ENCODE data around the gene SLC25A52. TPM values are rescaled to one million over a fixed set of nuclear protein-coding genes. Genes with fewer than 3 reads are reported as not detected.

SLC25A52 gene
- total RNA-seq = under 0.01 TPM in 1 of 2 replicates, not detected in the other

GRCh38 chr18:31760695-31761094 lies at the start of gene SLC25A52:
Gene SLC25A52, minus strand, starts transcription at chr18:31760880. Its CDS starts 219 bp downstream, at chr18:31760661.

Other genes starting within 250 kb of the SLC25A52 start
- not detected in 2 replicates for gene TTR, start 169.0 kb downstream of the SLC25A52 start, total RNA-seq
- 3.7 and 6.3 TPM in 2 replicates for gene B4GALT6, start 76.3 kb downstream of the SLC25A52 start, total RNA-seq
- 36.7 and 45.4 TPM in 2 replicates for gene TRAPPC8, start 182.2 kb upstream of the SLC25A52 start, total RNA-seq